ENCODE data around the gene DPT. TPM values are rescaled to one million over a fixed set of nuclear protein-coding genes. Genes with fewer than 3 reads are reported as not detected.

Gene DPT
- total RNA-seq = 100 to 1,000 TPM; 131 to 725 (median 412) TPM

DNA sequence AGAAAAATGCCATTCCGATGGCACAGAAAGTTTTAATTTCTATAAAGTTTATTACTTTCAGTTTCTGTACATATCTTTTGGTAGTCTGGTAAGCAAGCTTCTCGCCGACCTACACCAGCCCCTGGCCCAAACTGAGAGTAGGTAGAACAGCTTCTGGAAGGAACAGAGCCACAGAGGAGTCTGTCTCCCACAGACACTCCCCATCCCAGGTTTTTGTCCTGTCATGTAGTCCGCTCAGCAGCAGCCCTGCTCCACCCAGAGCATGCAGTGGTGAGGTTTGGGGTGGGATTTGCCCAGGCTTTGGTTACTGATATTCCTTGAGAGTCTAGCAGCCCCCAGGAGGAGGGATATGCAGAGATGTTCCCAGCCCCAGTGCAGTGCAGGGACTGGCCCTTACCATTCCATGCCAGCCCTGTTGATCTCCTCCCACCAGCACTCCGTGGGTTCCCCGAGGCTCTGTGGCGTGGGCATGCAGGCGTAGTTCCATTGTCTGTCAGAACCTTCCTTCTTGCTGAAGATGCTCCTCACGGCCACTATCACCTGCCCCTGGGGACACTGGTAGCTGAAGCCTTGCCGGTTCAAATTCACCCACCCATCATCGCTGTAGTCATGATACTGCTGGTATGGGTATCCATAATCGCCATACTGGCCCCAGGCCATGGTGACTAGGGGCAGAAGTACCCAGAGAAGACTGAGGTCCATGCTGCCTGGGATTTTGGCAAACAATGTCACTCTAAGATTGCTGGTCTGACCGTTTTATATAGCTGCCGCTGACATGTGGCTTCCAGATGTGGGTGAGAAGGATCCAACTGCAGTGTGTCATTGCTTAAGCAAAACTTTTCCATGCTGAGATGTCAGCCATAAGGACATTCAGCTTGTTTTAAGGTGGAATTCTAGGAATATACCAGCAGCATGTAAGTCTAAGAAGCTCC lies at the start of gene DPT:
DPT (minus strand) TSS at position 734 of the 932 bp plus-strand sequence; CDS start at position 702, 32 bp downstream.
- TF ChIP-seq, protein P1, sequence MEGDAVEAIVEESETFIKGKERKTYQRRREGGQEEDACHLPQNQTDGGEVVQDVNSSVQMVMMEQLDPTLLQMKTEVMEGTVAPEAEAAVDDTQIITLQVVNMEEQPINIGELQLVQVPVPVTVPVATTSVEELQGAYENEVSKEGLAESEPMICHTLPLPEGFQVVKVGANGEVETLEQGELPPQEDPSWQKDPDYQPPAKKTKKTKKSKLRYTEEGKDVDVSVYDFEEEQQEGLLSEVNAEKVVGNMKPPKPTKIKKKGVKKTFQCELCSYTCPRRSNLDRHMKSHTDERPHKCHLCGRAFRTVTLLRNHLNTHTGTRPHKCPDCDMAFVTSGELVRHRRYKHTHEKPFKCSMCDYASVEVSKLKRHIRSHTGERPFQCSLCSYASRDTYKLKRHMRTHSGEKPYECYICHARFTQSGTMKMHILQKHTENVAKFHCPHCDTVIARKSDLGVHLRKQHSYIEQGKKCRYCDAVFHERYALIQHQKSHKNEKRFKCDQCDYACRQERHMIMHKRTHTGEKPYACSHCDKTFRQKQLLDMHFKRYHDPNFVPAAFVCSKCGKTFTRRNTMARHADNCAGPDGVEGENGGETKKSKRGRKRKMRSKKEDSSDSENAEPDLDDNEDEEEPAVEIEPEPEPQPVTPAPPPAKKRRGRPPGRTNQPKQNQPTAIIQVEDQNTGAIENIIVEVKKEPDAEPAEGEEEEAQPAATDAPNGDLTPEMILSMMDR (IDR thresholded peaks at IDR 0.05; ENCODE audit: low read depth) = no peak

GRCh38 chr1:168775366-168775765 lies 46.4 kb upstream of the DPT start:
- TF ChIP-seq, protein P1 (IDR thresholded peaks at IDR 0.05; ENCODE audit: low read depth) = no peak

DNA sequence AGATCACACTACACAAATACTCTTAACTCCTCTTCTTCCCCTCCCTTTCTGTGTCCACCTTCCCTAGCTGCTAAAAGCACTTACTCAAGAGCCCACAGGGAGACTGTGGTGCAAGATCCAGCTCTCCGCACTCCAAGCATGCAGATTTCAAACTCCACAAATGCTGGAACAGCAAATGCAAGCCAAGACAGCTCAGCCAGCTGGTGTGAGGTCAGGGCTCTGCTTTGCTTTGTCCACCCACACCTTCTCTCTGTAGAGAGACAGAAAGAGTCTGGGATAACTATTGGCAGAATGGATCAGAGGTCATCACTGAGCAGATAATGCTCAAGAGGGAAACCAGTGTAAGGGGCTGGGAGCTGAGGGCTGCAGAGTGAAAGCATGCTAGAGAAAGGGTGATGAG lies 45.2 kb upstream of the DPT start:
- TF ChIP-seq, protein P1 (IDR thresholded peaks at IDR 0.05; ENCODE audit: low read depth) = no peak

DNA sequence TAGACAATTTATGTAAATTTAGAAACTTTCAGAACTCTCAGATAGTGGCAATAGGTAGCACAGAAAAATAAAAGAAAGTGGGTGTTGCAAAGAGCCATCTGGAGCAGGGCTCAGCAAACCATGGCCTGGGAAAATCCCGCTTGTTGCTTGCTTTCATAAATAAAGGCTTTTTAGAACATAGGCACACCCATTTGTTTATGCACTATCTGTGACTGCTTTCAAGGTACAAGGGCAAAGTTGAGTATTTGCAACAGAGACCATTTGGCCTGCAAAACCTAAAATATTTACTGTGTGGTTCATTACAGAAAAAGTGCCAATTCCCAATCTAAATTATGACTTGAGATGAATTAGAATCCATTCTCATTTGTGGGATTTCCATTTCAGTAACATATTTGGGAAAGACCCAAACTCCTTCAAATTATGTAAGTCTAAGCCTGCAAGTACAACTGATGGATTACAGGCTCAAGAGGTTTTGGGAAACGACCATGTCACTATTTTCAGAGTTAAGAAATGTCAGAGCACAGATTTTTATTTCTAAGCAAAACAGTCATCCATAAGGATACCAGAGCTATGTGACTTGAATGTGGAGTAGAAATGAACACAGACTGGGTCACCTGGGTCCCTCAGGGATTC lies 43.5 kb upstream of the DPT start:
- TF ChIP-seq, protein P1 (IDR thresholded peaks at IDR 0.05; ENCODE audit: low read depth) = no peak

DNA sequence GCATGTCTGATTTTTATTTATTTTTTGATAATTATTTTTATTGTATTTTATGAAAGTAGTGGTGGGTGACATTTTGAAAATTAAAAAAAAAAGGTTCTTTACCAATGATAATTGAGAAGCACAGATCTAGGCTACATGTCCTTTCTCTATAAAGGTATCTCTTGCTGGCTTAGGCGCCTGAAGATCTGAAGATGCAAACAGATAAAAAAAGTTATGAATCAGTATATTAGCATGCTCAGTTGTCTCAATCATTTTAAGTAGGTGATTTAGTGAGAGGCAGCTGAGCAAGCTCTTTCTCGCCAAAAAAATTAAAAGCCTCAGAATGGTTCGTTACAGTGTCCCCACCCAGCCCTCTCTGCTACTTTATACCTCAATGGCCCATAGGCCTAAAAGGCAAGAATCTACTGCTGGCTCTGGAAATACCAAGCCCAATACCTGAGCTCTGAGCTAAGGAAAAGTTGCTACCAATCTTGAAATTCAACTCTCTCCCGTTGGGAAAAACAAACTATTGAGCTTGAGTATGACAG lies 42.2 kb upstream of the DPT start:
- TF ChIP-seq, protein P1 (IDR thresholded peaks at IDR 0.05; ENCODE audit: low read depth) = no peak

DNA sequence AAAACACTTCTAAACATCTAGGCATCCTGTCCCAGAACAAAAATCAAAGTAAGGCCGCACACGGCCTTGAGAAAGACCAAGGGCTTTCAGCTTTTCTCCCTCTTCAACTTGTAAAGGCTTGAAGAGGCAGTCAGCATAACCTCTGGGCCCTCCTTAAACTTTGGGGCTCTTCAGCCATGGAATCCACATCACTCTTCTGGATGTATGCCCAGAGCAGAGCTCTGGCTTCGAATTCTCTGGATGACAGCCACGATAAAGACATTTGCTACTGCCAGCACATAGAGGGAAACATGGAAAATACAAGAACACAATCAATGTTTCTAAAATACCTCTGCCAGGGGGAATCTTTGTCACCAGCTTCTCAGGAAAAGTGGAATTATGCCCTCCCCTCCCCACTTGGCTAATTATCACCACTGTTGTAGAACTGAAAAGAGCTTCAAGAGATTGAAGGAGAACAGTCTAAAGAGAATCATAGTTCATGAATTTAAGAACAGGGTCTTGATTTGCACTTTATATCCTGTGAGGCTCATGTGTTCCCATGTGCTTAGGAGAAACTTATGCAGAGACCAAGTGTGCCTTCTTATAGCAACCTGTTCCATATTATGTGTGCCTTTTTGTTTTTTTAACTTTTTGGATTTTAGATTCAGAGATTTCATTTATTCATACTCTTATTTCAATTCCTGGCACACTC lies 39.0 kb upstream of the DPT start:
- TF ChIP-seq, protein P1 (IDR thresholded peaks at IDR 0.05; ENCODE audit: low read depth) = no peak

Data from subcutaneous adipose tissue (tissue), 4 donors.